ENCODE data around the gene MADCAM1.

Gene MADCAM1

GRCh38 chr19:506404-507285, 10.4 kb downstream of the MADCAM1 start:
- TF ChIP-seq POLR2A (IDR thresholded peaks at IDR 0.05; ENCODE audit: low read depth, low read length) (no peak), POU2F2 (IDR thresholded peaks at IDR 0.05; ENCODE audit: low read depth, low read length) (peak; percentile 78)
- FAIRE-seq (peak; percentile 99), DNase-seq (ENCODE audit: insufficient read length, low spot score) (peak; percentile 97)

DNA sequence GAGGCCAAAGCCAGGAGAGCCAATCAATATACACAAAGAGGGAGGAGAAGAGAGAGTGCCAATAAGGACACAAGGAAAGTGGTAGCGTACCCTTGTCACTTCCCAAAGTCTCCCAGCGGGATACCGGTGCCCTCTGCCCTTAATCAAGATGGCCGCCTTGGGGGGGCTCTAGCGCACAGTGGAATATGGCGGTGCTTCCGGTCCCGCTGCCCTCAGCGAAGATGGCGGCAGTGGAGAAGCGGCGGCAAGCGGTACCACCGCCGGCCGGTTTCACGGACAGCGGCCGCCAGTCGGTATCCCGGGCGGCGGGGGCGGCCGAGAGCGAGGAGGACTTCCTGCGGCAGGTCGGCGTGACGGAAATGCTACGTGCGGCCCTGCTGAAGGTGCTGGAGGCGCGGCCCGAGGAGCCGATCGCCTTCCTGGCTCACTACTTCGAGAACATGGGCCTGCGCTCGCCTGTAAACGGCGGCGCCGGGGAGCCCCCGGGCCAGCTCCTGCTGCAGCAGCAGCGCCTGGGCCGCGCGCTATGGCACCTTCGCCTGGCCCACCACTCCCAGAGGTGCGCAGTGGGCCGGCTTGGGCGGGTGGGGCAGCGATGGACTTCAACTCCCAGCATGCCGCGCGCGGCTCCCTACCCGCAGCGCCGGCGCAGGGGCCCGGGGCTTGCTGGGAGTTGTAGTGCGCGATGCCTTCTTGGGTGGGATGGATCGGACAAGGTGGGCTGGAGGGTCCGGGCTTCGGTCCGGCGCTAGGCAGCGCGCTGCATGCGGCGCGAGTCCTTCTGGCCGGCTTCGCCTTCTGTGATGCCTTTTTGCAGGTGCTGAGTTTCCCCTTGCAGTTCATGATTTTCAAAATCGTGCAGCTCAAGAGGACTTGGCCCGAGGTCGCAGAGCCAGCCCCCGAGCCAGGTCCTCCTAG, 11.3 kb downstream of the MADCAM1 start, which contains the start of gene TPGS1:
Gene TPGS1, plus strand, starts transcription at position 212 of the 918 bp plus-strand sequence. Its CDS starts 10 bp downstream, at position 222.
- no peak for FAIRE-seq
- TF ChIP-seq POLR2A (IDR thresholded peaks at IDR 0.05; ENCODE audit: low read depth, low read length) (peak; percentile 71), POU2F2 (IDR thresholded peaks at IDR 0.05; ENCODE audit: low read depth, low read length) (no peak; the same call in 1 of the 2 replicates), TAF1 (IDR thresholded peaks at IDR 0.05; ENCODE audit: low read depth, low read length) (peak; percentile 85), POLR2AphosphoS5 (IDR thresholded peaks at IDR 0.05; ENCODE audit: low read depth, low read length) (peak; percentile 14; the same call in 1 of the 2 replicates)
- peak; percentile 78 for DNase-seq (ENCODE audit: insufficient read length, low spot score)

DNA sequence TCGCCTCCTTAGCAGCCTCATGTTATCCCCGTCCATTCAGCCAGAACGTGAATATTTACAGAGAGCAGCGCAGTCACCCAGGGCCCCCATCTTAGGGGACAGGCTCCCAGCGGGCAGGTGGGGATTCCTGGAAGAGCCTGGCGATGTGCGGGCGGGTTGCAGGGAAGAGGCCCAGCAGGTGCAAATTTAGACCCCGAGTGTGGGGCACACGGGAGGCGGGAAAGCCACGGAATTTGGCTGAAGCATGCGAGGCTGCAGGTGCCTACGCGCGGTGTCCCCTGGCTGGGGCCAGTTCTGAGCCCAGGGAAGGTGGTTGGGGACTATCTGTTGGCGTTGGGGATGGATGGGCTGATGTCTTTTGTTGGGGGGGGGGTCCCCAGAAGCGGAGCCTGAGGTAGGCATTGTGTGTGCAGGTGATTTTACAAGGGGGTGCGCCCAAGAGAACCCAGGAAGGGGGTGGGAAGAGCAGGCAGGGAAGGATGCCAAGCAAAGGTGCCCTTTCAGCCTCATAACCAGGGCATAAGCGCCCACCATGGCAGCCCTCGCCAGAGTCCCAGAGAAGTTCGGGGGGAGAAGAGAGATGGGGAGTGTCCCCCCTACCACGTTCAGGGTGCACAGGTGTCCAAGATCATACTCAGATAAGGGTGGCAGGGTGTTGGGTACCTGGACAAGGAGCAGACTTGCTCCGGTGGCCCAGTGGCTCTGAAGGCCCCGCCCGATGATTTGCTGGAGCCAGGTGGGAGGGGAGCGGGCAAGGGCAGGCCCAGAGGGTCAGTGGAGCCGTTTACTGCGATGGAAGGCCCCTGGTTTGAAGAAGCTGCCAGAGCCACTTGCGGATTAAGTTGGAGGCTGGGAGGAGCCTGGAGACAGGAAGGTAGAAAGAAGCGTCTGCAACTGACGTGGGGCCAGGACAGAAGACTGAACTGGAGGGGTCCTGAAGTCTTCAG, 12.2 kb downstream of the MADCAM1 start:
- DNase-seq (ENCODE audit: insufficient read length, low spot score) = no peak
- TF ChIP-seq POLR2AphosphoS5 (IDR thresholded peaks at IDR 0.05; ENCODE audit: low read depth, low read length) (no peak), POU2F2 (IDR thresholded peaks at IDR 0.05; ENCODE audit: low read depth, low read length) (no peak), TAF1 (IDR thresholded peaks at IDR 0.05; ENCODE audit: low read depth, low read length) (no peak), PAX5 (IDR thresholded peaks at IDR 0.05; ENCODE audit: insufficient read depth, low read length, severe bottlenecking) (no peak), SPI1 (IDR thresholded peaks at IDR 0.05; ENCODE audit: low read depth, low read length) (no peak), POLR2A (IDR thresholded peaks at IDR 0.05; ENCODE audit: low read depth, low read length) (no peak)
- no peak for FAIRE-seq

- DNase-seq (ENCODE audit: insufficient read length, low spot score) (peak; percentile 84), FAIRE-seq (peak; percentile 96)
- TF ChIP-seq POU2F2 (IDR thresholded peaks at IDR 0.05; ENCODE audit: low read depth, low read length) = no peak
- TF ChIP-seq POLR2A (IDR thresholded peaks at IDR 0.05; ENCODE audit: low read depth, low read length) = no peak
- TF ChIP-seq POLR2AphosphoS5 (IDR thresholded peaks at IDR 0.05; ENCODE audit: low read depth, low read length) = no peak
- TF ChIP-seq PAX5 (IDR thresholded peaks at IDR 0.05; ENCODE audit: insufficient read depth, low read length, severe bottlenecking) = no peak
- TF ChIP-seq SPI1 (IDR thresholded peaks at IDR 0.05; ENCODE audit: low read depth, low read length) = no peak
Measured at GRCh38 chr19:510606-511100, 14.4 kb downstream of the MADCAM1 start.

- FAIRE-seq = peak; percentile 80
- no peak for DNase-seq (ENCODE audit: insufficient read length, low spot score)
- peak; percentile 49; the same call in 1 of the 2 replicates for TF ChIP-seq SPI1 (IDR thresholded peaks at IDR 0.05; ENCODE audit: low read depth, low read length)
- TF ChIP-seq POU2F2 (IDR thresholded peaks at IDR 0.05; ENCODE audit: low read depth, low read length) = peak; percentile 83
- TF ChIP-seq TAF1 (IDR thresholded peaks at IDR 0.05; ENCODE audit: low read depth, low read length) = no peak
- no peak; the same call in 1 of the 2 replicates for TF ChIP-seq POLR2A (IDR thresholded peaks at IDR 0.05; ENCODE audit: low read depth, low read length)
Measured at GRCh38 chr19:511101-511851, 15.0 kb downstream of the MADCAM1 start.

DNA sequence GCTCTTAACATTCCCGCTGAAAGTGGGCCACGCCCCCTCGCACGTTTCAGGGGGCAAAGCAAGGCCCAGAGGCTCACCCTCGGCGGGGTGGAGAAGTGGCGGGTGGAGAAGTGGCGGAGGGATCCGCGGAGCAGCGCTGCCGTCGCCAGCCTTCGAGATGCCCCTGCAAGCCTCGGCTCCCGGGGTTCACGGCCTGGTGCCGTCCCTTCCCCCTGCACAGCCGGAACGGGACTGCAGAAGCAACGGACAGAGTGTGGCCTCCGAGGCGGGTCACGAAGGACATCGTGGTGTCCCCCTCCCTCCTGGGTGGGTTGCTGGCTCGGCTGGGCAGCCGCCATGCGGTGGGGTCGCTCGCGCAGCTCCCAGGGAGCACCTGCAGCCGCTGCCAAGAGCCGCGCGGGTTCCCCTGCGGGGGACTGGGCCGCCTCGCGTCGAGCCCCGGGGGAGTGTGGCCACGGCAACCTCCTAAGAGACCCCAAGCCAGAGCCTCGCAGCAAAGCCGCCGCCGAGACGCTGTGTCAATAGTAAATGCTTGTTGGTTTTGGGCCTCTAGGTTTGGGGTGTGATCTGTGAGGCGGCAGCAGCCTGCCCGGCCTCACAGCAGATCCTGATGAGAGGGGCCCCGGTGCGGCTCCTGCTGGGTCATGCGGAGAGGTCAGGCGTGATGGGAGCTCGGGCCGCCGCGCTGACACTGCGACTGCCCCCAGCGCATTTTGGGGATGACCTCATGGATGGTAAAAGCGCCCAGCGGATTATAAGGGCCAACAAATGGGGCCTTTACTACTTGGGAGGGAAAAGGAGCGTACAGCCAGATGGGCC, 16.5 kb downstream of the MADCAM1 start:
- DNase-seq (ENCODE audit: insufficient read length, low spot score) (no peak), FAIRE-seq (no peak)
- TF ChIP-seq POLR2AphosphoS5 (IDR thresholded peaks at IDR 0.05; ENCODE audit: low read depth, low read length) (no peak), POLR2A (IDR thresholded peaks at IDR 0.05; ENCODE audit: low read depth, low read length) (no peak), PAX5 (IDR thresholded peaks at IDR 0.05; ENCODE audit: insufficient read depth, low read length, severe bottlenecking) (no peak), SPI1 (IDR thresholded peaks at IDR 0.05; ENCODE audit: low read depth, low read length) (no peak), POU2F2 (IDR thresholded peaks at IDR 0.05; ENCODE audit: low read depth, low read length) (no peak), TAF1 (IDR thresholded peaks at IDR 0.05; ENCODE audit: low read depth, low read length) (no peak)

DNA sequence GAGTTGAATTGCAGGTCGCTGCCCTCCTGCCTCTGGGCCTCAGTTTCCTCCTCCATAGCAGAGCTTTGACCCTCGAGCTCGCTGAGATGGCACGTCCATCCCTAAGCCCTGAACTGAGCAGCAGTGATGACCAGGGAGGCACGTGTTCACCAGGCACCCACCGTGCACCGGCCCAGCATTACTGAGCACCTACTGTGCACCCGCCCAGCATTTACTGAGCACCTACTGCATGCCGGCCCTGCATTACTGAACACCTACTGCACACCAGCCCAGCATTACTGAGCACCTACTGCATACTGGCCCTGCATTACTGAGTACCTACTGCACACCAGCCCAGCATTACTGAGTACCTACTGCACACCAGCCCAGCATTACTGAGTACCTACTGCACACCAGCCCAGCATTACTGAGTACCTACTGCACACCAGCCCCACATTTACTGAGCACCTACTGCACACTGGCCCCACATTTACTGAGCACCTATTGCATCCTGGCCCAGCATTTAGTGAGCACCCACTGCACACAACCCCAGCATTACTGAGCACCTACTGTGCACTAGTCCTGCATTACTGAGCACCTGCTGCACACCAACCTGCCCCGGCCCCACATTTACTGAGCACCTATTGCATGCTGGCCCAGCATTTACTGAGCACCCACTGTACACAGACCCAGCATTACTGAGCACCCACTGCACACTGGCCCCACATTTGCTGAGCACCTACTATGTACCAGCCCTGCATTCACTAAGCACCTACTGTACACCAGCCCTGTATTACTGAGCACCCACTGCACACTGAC, 17.3 kb downstream of the MADCAM1 start:
- TF ChIP-seq POU2F2 (IDR thresholded peaks at IDR 0.05; ENCODE audit: low read depth, low read length) (no peak), PAX5 (IDR thresholded peaks at IDR 0.05; ENCODE audit: insufficient read depth, low read length, severe bottlenecking) (no peak), SPI1 (IDR thresholded peaks at IDR 0.05; ENCODE audit: low read depth, low read length) (no peak), TAF1 (IDR thresholded peaks at IDR 0.05; ENCODE audit: low read depth, low read length) (no peak), POLR2AphosphoS5 (IDR thresholded peaks at IDR 0.05; ENCODE audit: low read depth, low read length) (no peak), POLR2A (IDR thresholded peaks at IDR 0.05; ENCODE audit: low read depth, low read length) (no peak)
- DNase-seq (ENCODE audit: insufficient read length, low spot score) (no peak), FAIRE-seq (no peak)
